ENCODE measurements around the gene SFN.
"Not testable (repeated sequence)": the region's sequence is repeated elsewhere in the genome, so short reads cannot be mapped to it uniquely, and the experiment has no call there.

The SFN gene

DNA sequence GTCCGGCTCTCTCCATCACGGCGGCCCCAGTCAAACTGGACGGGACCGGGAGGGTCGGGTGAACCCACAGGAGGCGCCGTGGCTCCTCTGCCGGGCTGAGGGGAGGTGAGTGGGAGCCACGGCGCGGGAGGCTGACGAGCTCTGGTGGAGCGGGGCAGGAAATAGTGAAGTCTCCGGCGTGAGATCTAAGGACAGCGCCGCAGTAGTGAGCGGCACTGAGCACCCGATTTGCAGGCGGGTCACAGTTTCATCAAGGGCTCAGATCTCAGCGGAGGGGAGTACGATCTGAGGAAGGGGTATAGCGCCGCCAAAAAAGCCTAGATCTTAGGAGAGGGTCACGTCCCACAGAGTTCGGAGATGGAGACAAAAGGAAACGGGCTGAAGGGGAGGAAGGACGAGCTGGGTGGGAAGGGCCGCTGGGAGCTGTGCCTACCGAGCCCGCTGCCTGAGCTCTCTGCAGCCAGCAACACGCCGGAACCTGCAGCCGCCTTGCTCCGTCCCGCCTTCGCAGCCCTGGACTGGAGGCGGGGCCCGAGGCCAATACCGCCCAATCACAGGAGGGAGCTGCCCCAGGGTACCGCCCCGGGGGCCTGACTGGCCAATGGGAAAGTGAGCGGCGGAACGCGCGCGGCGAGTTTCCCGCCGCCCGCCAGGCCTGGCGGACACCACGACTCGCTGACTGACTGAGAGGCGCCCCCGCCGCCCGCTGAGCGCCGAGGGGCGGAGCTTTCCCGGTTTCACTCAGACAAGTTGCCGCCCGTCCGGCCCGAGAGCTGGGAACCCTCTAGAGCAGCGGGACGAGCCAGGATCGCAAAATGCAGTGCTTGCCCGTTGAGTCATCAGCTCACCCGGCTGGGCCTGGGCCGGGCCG lies 1.9 kb downstream of the SFN start:
- peak; percentile 87 to 88 for DNase-seq (ENCODE audit: low read depth in 2 of 2)

DNA sequence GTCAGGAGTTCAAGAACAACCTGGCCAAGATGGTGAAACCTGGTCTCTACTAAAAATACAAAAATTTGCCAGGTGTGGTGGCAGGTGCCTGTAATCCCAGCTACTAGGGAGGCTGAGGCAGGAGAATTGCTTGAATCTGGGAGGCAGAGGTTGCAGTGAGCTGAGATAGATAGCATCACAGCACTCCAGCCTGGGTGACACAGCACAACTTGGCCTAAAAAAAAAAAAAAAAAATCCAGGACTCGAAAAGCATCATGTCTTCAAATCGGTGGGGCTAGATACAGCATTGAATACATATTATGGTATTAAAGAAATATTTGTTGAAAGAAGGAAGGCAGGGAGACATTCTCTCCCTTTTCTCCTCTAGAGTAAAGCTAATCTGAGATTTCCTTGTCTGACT lies 10.1 kb downstream of the SFN start:
- not testable (repeated sequence) for DNase-seq (ENCODE audit: low read depth in 2 of 2)

DNA sequence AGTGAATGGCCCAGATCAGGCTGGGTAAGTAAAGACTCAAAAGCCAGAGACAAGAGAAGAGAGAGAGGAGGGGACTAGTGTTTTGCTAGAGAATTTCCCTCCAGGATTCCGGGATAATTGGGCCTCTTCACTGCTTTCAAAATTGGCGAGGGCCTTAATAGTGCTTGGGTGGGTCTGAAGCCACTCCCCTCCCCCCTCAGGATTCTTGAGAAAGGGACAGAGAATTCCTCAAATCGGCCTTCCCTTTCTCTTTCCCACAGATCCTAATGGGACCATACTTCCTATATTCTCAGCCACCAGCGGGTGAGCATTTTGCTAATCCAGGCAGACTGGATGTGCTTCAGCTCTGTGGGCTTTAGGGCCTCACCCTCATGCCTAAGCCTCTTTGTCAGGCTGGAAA lies 11.9 kb downstream of the SFN start:
- DNase-seq (ENCODE audit: low read depth in 2 of 2) = no peak

DNA sequence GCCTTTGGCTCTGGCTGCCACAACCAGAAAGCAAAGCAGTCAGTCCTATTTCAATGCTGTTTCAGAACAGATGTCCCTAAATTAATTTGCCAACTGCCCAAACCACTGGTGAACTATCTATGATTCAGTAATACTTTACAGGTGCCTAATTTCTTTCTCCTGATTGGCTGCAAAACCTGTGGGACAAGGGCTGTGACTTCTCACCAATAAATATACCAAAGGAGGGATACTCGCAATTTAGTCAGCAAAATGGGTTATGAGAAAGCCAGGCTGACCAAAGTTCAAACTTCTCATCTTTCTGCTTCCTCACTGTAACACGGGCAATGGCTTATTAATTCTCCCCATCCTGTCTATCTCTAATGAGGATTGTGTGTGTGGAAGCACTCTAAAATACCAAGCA lies 14.4 kb downstream of the SFN start:
- no peak for DNase-seq (ENCODE audit: low read depth in 2 of 2)

DNA sequence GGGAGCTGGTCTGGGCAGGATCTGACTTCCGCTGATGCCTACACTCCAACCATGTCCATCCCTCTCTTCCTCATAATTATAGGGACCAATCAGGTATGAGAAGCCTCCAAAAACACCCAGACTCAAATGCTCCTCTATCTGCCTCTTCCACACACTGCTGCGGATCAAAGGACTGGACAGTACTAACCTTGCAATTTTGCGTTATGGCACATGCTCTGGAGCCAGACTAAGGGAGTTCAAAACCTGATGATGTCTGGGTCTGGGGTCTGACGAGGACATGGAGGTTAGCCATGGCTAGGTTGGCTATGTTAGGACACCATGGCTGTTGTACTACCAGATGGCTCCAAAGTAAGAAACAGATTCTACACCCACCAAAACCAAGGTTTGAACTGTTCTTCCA lies 16.8 kb downstream of the SFN start:
- DNase-seq (ENCODE audit: low read depth in 2 of 2) = no peak

DNA sequence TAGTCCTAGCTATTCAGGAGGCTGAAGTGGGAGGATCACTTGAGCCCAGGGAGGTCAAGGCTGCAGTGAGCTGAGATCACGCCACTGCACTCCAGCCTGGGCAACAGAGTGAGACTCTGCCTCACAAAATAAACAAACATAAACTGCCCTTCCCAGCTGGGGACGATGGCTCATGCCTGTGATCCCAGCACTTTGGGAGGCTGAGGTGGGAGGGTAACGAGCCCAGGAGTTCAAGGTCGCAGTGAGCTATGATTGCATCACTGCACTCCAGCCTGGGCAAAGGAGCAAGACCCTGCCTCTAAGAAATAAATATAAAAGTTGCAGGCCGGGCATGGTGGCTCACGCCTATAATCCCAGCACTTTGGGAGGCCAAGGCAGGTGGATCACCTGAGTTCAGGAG lies 18.7 kb downstream of the SFN start:
- not testable (repeated sequence) for DNase-seq (ENCODE audit: low read depth in 2 of 2)

DNA sequence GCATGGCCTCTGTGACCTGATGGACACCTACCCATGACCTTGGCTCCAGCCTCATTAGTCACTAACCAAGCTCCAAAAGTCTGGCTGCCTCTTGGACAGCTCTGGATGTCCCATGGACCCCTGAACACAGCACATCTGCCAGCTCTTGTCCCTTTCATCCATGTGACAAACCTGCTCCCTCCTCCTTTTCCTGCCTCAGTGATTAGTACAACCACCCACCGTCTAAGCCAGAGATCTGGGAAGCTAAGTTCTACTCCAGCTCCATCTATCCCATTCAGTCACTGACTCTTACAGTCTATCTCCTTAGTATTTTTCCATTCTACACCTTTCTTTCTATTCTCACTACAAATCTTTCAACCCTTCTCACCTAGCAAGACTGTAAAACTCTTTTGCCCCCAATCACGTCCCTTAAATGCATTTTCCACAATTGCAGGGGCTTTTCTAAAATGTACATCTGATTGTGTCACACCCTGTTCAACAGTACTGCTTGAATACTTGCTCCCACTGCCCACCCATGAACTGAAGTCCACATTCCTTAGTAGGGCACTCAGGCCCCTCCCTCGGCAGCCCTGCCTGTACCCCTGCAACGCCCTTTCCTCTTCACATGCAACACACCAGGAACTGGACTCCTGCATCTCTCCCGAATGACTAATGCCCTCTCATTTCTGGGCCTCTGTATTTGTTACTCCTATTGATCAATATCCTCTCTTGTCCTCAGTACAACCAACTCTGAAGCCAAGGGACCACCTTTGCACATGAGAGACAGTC lies 19.9 kb downstream of the SFN start:
- DNase-seq (ENCODE audit: low read depth in 2 of 2) = no peak

DNA sequence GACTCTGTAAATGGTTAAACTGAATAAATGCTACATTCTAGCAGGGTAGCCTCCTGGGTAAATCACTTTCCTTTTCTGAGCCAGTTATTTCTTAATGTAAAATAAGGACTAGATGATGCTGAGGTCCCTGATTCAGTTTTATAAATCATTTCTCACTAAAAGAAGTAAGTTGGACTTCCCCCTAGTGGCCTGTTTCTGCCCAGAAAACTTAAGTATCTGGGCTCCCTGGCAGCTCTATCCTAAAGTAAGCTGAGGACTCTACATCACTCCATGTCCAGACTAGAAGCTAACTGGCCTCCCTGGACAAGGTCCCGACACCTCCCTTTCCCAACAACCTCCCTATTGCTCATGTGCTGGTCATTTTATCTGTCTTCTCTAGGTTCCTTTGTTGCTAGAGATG lies 24.2 kb downstream of the SFN start:
- no peak for DNase-seq (ENCODE audit: low read depth in 2 of 2)

DNA sequence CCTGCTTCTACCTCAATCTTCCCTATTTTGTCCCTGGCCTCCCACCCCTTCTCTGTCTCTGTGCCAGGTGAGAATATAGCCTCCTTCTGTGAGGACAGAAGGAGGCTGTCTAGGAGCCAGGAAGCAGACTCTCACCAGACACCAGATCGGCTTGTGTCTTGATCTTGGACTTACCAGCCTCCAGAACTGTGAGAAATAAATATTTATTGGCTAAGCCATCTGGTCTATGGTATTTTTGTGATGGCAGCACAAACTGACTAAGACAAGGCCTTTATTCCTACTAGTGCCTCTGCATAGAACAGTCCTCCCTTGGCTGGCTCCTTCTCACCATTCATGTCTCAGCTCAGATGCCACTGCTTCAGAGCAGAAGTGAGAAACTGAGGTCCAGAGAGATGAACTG lies 25.3 kb downstream of the SFN start:
- DNase-seq (ENCODE audit: low read depth in 2 of 2) = no peak

DNA sequence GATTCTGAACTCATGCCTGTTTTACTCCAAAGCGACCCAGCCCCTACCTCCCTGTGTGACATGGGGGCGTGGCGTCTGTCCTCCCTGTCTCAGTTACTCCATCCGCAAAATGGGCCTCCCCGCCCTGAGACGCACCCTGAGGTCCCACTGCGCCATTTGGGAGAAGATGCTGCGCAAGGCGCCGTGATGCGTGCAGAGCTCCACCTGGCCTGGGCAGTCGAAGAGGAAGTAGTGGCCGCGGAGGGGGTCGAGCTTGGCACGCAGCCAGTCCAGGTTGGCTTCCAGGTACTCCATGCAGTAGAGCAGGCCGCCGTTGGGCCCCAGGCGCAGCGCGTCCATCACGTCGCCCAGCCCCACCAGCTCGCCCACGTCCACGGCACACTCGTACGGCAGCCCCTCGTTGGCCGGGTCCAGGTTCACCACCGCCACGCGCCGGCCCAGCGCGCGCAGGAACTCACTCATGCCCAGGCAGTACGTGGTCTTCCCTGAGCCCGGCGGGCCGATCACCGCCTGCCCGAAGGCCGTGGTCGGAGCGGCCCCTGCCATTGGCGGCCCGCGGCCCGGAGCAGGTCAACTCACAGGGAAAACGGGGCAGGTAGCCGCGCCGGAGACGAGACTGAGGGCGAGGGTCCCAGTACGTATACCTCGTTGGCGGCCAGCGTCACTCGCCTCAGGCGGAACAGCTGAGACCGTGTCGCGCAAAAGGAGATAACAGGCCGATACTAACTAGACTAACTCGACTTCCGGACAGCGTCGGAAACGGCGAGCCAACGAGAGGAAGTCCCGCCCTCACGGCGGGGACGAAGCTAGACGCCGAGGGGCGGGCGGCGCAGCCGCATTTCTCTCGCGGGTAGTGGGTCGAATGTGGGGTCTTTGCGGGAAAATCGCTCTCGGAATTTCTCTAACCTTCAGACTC lies 26.9 kb downstream of the SFN start, which contains the start of gene GPN2:
TSS of gene GPN2 (minus strand) at position 733 of the 916 bp plus-strand sequence. CDS start at position 546, 187 bp downstream.
- peak; percentile 58 to 59 for DNase-seq (ENCODE audit: low read depth in 2 of 2)

DNA sequence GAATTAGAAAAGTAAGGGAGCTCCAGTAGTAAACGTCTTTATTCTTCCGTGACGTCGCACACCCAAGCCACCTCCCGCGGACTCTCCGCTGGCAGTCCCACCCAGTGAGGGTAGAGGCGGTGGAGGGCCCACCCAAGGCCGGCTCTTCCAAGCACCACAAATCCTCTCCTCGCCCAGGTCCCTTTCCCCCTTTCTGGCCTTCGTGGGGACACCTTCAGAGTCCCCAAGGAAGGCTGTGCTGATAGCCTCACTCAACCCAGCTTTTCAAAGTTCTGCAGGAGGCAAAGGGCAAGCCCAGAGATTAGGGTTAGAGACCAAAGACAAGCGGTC lies 27.5 kb downstream of the SFN start:
- DNase-seq (ENCODE audit: low read depth in 2 of 2) = no peak

DNA sequence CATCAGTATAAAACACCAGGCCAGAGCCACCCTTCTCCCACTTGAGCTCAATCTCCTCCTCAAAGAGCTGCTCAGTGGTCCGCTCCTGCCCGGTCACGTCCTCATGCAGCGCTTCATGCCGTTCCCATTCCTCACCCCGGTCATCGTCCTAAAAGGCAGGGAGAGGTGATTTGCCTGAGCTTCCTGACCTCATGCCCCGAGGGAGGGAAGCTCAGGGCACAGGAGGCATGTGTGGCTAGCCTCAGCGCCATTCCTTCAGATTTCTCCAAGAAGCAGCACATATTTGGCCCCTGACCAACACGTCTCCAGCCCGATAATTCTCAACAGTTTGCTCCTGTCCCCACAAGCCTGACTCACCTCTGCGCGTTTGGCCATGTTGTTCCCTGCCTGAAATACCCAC lies 31.3 kb downstream of the SFN start:
- DNase-seq (ENCODE audit: low read depth in 2 of 2) = no peak

DNA sequence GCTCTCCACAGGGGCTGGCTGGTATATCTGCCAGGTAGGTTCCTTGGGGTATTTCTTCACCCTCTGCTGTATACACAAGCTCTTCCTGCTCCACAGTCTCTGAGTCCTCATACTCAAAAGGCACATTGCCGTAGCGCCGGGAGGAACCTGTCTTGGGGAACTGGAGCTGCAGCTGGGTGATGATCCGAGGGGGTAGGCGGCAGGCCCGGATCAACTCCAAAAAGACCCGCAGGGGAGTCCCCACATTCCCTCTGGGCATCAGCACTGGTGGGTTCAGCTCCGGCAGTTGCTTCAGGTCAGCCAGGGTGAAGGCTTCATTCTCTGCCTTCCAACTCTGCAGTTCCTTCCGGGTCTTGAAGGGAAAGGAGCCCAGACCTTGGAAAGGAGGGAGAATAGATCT lies 34.4 kb downstream of the SFN start:
- no peak for DNase-seq (ENCODE audit: low read depth in 2 of 2)

DNA sequence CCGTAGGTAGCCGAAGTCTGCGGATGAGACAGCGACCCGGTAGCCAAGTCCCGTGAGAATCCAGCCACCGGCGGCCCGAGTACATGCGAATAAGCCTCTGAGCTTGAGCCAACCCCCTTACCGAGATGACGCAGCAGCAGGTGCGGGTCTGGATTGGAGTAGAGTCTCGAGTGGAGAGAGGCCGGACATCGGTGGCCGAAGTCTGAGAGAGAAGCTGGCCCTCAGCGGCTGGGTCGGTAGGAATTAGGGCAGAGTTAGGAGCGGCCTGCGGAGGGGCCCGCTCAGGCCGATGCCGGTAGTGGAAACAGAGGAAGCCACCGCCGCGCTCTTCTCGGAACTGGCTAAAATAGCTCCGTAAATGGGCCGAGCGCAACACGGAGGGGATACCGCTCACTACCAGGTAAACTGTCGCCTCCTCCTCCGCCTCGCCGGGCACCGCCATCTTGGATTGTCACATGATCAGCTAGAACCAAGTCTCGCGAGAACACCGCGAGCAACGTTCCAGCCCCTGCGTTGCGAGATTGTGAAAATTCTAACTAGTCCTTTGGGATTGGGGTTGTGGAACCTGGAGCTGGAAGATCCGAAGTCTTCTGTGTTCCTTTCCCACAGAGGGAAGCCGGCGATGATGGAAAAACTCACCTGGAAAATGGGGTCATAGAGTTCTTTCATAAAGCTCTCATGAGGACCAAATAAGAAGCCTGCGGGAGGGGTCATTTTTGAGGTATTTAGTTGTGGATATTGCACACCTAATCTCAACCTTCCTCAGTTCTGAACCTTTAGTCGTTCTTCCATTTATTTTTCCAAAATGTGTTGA lies 37.3 kb downstream of the SFN start, which contains the start of gene GPATCH3:
TSS of gene GPATCH3 (minus strand) at position 467 of the 814 bp plus-strand sequence. CDS start at position 442, 25 bp downstream.
- DNase-seq (ENCODE audit: low read depth in 2 of 2) = peak; percentile 70 to 77

DNA sequence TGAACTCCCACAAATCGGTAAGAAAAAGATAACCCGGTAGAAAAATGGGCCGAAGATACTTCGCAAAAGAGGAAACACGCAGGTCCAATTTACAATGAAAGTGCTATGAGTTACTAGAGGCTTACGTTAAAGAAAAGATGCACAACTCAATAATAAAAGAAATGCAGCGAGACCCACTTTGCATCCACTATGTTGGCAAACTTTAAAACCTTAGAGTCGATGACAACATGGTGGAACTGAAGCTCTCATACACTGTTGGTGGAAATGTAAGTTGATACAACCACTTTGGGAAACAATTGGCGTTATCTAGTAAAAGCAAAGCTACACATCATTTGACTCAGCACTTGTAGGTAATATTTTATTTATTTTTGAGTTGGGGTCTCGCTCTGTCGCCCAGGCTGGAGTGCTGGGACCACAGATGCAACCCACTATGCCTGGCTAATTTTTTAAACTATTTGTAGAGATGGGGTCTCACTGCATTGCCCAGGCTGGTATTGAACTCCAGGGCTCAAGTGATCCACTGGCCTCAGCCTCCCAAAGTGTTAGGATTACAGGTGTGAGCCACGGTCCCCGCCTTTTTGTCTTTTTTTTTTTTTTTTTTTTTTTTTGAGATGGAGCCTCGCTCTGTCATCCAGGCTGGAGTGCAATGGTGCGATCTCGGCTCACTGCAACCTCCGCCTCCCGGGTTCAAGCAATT lies 38.0 kb downstream of the SFN start:
- no peak for DNase-seq (ENCODE audit: low read depth in 2 of 2)

DNA sequence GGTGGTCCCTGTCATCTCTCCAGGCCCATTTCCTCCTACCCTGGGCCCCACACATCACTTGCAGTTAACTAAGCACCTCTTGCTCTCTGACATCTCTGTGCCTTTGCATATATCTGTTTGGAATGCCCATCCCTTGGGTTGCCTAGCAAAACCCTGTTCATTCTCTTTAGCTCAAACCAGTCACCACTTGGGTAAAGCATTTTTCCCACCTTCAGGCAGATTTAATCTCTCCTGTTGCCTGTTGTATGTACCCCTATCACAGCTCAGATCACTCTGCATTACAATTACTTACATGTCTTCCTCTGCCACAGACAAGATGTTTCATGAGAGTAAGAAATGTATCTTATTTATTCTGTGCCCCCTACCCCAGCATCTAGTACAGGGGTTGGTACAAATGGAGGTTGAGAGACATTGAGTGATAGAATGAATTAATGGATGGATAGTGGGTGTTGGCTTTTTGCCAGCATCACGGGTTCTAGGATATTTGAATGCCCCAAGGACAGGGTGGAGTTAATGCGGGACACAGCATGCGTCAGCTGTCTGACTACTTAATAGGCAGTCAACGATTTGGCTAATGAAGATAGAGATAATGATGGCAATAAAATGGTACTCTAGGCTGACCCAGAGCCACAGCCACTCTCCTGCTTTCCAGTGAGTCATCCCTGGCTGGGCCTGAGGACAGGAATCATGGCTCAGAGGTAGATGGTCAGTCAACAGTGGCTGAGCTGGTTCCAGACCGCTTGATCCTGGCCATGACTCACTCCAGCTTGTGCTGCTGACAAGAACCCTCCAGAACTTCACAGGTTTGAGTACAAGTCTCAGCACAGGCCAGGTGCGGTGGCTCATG lies 44.3 kb downstream of the SFN start:
- DNase-seq (ENCODE audit: low read depth in 2 of 2) = no peak

DNA sequence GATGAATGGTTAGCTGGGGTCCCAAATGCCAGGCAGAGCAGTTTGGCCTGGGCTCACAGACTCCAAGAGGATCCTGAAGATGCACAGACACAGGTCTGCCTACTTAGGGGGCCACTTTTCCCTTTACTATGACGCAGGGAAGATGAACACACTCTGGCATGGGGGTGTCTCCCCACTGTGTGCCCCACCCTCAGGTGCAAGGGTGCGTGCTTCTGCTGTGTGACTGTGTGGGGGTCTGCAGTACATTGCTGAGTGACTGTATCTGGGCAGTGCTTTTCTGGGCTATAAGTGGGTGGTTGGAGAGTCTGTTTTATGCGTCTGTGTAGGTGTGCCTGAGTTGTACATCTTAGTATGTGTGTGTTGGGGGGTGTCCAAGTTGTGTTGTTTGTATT lies 47.0 kb downstream of the SFN start:
- no peak for DNase-seq (ENCODE audit: low read depth in 2 of 2)

DNA sequence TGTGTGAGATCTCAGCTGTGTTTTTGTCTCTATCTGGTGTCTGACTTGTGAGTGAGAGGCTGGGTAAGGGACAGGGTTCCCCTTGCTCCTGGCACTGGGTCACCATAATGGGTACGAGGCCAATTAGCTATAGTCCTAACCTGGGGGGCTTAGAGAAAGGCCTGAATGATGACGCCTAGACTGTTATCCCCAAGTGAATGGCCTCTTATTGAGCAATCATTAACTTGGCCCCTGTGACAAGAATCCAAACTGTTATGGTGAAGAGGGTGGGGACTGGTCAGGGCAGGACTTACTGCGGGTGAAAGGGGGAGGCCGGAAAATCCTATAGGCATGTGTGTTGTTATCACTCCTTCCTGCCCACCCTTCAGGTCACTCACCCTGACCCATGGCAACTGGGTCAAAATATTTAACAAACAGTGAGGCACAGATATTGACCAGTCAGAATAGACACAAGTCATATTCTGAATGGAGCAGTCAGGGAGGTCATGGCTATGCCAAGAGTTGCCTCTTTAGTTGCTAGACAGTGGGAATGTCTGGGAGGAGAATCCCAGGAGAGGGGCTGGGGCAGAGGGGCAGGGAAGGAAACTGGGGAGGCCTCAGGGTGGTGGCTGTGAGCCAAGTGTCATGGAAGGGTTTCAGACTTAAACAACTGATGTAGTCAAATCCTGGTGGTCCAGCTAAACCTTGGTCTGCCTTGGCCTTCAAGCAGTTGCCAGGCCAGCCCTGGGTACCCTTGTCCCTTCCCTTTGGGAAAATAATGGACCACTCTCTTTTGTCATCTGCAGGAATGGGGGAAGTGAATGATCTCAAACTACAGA lies 47.6 kb downstream of the SFN start:
- DNase-seq (ENCODE audit: low read depth in 2 of 2) = no peak

Measured in stimulated activated CD8-positive, alpha-beta memory T cell treated with anti-CD3 and anti-CD28 coated beads, Interleukin-2, amount 100 ng/mL, for 1 hour (primary cell).